ENCODE data around the gene ARMC5. TPM values are rescaled to one million over a fixed set of nuclear protein-coding genes. Genes with fewer than 3 reads are reported as not detected.
"Not testable (repeated sequence)": the region's sequence is repeated elsewhere in the genome, so short reads cannot be mapped to it uniquely, and the experiment has no call there.

ARMC5 gene
- total RNA-seq, 1 experiment from 2014 or later: 8.2 TPM

DNA sequence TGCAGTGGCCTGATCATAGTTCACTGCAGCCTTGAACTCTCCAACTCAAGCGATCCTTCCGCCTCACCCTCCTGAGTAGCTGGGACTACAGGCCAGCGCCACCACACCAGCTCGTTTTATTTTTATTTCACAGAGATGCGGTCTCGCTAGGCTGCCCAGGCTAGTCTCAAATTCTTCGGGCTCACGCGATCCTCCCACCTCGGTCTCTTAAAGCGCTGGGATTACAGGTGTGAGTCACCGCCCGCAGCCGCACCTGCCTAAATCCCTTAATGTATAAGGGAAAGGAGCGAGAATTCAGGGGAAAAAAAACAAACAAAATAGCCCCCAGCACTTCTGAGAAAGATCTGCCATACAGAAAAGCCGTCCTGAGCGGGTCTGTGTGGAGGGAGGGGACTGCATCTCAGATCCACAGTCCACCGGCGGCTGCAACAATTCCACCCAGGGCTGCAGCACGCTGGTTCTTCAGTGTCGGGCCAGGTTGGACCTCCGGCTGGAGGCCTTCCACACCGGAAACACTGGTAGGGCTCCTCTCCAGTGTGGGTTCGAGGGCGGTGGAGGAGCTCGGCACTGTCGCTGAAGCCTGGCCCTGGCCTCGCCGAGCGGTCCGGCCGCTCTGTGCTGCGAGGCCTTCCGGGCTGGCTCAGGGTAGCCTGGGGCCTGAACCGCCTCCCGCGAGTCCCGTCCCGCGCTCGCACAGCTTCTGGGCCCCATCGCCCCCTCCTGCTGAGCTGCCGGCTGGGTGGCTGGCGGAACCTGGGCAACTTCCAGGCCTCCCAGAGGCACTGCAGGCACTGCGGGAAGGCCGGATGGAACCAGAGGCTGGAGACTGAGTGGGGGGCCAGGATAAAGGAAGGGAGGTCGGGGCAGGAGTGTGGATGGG lies 23.7 kb upstream of the ARMC5 start:
- no peak for DNase-seq (ENCODE audit: extremely low read depth, low read depth)

DNA sequence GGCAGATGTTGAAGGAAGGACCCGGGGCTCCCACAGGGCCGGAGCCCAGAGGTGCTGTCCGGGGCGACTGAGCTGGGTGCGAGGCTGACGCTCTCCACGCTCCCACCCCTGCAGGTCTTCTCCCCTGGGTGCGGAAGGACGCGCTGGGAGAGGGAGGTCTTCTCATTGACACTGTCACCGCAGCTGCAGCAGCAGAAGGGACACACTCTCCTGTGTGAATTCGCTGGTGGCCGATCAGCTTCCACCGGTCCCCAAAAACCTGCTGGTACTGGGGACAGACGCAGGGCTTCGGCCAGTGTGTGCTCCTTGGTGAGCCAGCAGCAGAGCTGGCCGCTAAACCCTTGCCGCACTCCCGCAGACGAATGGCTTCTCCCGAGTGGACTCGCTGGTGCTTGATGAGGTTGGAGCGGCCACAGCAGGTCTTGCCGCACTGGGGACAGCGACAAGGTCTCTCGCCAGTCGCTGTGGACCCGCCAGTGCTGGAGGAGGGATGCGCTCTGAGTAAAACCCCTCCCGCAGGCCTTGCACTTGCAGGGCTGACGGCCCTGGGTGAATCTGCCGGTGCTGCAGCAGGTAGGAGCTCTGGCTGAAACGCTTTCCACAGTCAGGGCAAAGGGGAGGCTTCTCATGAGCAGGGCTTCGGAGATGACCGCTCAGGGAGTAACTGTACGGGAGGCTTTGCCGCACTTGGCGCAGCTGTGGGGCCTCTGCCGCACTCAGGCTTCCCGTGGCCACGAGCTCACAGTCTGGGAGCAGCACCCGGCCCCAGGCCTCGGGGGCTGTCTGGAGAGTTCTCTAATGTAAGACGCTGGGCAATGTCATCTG lies 22.9 kb upstream of the ARMC5 start:
- DNase-seq (ENCODE audit: extremely low read depth, low read depth): no peak

GRCh38 chr16:31438414-31438813 lies 20.9 kb upstream of the ARMC5 start:
- no peak for DNase-seq (ENCODE audit: extremely low read depth, low read depth)

DNA sequence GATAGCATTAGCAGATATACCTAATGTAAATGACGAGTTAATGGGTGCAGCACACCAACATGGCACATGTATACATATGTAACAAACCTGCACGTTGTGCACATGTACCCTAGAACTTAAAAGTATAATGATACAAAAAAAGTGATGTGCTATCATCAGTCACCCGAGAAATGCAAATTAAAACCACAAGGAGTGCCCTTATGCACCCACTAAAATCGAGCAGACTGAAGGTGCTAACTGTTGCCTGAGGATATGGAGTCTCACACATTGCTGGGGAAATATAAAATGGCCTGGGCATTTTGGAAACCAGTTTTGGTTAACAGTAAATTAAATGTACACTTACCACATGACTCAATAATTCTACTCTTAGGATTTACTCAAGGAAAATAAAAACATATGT lies 20.3 kb upstream of the ARMC5 start:
- not testable (repeated sequence) for DNase-seq (ENCODE audit: extremely low read depth, low read depth)

DNA sequence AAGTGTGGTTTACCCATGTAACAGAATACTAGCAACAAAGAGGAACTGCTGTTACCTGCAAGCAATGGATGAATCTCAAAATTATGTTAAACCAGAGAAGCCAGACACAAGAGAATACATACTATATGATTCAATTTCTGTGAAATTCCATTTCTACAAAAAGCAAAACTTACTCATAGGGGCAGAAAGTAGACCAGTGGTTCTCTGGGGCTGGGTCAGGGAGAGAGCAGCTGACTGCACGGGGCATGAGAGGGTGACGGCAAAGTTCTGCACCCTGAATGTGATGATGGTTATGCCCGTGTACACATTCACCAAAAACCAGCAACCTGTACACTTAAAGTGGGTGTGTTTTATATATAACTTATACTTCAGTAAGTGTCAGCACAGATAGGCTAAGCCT lies 19.8 kb upstream of the ARMC5 start:
- no peak for DNase-seq (ENCODE audit: extremely low read depth, low read depth)

- no peak for DNase-seq (ENCODE audit: extremely low read depth, low read depth)
These were observed 18.7 kb upstream of the ARMC5 start for GRCh38 chr16:31440516-31441184.

- no peak for DNase-seq (ENCODE audit: extremely low read depth, low read depth)
These were observed 17.3 kb upstream of the ARMC5 start for GRCh38 chr16:31441956-31442355.

GRCh38 chr16:31445931-31446330 lies 13.4 kb upstream of the ARMC5 start:
- not testable (repeated sequence) for DNase-seq (ENCODE audit: extremely low read depth, low read depth)

DNA sequence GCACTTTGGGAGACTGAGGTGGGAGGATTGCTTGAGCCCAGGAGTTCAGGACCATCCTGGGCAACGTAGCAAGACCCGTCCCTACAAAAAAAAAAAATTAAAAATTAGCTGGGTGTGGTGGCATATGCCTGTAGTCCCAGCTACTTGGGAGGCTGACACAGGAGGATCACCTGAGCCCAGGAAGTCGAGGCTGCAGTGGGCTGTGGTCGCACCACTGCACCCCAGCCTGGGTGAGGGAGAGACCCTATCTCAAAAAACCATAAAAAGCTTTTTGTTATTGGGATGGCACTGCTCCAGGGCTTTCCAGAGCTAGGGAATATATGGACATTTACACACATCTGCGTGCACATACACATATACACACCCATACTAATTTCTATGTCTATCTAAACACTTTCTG lies 8.1 kb upstream of the ARMC5 start:
- DNase-seq (ENCODE audit: extremely low read depth, low read depth): no peak

- DNase-seq (ENCODE audit: extremely low read depth, low read depth): peak; percentile 82
These were observed 7.5 kb upstream of the ARMC5 start for GRCh38 chr16:31451681-31452351.

DNA sequence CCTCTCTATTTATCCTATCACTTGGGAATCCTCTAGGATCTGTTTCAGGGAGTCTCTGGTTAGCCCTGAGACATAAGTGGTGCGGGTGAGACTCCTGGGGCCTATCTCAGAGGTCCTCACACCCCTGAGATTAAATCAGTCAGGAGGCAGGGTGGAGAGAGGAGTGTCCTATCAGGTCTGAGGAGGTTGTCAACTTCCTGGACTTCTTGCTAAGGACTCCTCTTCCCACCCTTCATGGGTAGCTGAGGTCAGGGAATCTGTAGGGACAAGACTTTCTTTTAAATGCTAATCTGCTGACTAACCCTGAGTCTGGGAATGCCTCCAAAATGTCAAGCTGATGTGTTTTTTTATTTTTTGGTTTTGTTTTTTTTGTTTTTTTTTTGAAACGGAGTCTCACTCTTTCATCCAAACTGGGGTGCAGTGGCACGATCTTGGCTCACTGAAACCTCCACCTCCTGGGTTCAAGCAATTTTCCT lies 6.6 kb upstream of the ARMC5 start:
- peak; percentile 51 for DNase-seq (ENCODE audit: extremely low read depth, low read depth)

DNA sequence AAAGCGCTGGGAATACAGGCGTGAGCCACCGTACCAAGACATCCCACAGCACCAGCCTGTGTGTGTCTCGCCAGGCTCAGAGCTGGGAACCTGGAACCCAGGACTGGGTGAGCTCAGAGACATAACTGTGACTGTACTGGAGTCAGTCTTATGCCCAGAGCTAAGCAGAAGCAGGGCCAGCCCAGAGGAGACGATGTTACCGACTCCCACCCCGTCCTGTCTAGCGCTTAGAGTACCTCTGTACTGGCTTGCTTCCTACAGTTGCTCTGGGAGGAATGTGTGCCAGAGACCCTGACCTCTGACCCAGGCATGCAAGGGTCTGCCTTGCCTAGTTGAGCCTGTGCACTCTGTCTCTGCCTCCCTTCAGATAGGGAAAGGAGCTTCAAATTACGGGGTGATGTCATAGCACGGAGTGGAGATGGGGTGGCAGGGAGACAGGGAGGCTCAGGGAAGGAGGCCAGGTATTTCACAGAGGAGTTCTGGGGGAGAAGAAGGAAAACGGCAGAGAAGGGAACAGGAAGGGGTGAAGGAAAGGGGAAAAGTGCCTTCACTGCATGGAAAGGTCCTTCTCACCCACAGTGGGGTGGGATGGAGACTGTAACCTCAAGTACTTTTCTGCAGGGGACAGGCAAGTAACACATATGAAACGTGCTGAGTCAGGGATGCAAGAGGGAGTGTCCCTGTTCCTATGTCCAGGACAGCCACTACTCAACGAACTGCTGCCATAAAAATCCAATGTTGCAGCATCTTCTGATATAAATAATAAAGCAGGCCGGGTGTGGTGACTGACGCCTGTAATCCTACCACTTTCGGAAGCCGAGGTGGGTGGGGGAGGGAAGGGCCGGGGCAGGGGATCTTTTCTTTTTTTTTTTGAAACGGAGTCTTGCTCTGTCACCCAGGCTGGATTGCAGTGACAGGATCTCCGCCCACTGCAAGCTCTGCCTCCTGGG lies 5.8 kb upstream of the ARMC5 start:
- peak; percentile 89 for DNase-seq (ENCODE audit: extremely low read depth, low read depth)

- no peak for DNase-seq (ENCODE audit: extremely low read depth, low read depth)
These were observed 3.5 kb upstream of the ARMC5 start for GRCh38 chr16:31455601-31456314.

DNA sequence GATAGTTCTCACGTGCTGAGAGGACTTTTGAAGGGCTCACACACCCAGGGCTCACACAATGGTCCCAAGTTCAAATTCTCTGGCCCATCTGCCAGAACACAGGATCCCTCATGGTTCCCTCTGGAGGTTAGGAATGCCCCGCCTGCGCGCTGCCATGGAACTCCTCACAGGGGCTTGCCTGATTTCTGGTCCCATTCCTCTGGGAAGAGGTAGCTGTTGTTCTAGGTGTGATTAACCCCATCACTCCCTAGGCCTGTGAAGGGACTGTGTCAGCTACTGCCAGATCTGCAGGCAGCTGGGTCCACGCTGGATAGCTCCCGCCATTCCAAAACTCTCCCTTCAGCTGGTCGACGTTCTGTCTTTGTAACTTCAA lies 2.3 kb upstream of the ARMC5 start:
- no peak for DNase-seq (ENCODE audit: extremely low read depth, low read depth)

DNA sequence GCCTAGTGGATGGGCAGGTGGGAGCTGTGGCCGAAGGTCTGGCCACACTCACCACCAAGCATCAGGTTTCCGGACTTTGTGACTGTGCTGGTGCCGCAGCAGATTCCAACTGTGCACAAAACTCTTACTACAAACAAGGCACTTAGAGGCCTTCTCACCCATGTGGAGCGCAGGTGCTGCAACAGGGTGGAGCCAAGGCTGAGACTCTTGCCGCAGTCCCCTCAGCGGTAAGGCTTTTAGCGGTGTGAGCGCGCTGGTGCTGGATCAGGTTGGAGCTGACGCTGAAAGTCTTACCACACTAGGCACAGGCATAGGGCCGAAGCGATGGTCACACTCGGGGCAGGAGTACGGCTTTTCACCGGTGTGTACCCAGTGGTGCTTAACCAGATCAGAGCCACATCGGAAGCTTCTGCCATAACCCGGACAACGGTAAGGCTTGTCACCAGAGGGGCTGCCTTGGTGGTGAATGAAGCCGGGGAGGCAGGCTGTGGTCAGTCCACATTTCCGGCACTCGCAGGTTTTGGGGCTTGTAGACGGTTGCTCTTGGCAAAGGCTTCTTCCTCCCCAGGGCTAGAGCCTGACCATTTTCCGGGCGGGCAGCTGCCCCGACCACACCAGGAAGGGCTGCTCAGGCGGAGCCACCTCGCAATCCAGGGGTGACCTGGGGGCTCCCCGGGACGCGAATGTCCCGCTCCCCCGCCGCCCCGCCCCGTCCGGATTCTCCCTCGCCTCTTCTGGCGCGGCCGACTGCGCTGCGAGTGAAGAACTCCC lies 1.0 kb upstream of the ARMC5 start:
- no peak for DNase-seq (ENCODE audit: extremely low read depth, low read depth)

DNA sequence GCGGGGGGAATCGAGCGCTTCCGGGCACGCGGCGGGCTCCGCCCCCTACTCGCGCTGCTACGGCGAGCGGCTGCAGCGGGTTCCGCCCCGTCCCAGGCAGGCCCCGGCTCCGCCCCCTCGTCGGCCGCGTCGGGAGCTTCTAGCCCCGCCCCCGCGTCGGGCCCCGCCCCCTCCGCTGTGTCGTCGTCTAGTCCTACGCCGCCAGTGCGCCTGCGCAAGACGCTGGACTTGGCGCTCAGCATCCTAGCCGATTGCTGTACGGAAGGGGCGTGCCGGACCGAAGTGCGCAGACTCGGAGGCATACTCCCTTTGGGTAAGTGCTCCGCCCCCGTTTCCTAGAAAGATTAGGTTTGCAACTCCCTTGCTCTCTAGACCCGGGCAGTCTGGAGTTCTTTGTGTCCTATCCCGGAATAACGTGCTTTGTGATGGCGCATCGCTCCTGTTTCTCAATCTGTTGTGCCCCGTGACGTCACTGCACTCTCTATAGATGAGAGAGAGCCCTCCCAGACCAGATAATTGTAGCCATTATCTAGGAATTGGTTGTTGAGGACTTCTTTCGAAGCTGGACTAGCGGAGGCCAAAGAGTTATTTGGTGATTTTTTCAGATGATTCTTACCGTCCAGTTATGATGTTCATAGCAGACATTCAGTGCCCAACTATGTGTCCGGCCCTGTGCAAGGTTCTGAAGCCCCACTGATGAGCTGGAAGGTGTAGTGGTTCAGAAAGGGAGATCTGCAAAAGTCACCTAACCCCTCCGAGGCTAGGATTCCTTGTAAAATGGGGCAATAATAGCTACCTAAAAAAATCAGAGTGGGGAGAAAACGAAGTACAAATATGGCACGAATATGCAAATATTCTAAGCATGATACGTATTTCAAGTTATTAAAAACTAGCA lies 633 bp downstream of the ARMC5 start:
- DNase-seq (ENCODE audit: extremely low read depth, low read depth): peak; percentile 99

DNA sequence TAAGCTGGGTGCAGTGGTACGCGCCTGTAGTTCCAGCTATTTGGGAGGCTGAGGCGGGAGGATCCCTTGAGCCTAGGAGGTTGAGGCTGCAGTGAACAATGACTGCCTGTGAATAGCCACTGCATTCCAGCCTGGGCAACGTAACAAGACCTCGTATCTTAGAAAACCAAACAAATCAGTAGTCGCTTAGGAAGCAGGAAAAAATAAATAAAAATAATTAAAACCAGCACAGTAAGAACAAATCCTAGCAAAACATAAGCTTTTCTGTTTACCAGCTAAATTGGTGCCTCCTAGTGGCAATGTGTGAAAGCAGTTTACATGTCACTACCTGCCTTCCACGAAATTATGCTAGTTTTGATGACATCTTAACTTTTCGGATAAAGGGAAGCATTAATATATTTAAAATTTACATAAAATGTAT lies 1.3 kb downstream of the ARMC5 start:
- no peak for DNase-seq (ENCODE audit: extremely low read depth, low read depth)
